Muscle layer of duodenum (tissue), 2 donors: ENCODE results near the gene CCDC171.

Experiments
- H3K27ac ChIP-seq: one replicate; pipeline ENCODE4 v1.7.0; 2013; ENCODE audit warnings: mild to moderate bottlenecking, low read length
- H3K27me3 ChIP-seq: one replicate; pipeline ENCODE4 v1.7.0; 2013; ENCODE audit warnings: low read depth, mild to moderate bottlenecking, control low read depth, low read length
- H3K36me3 ChIP-seq, 2 donors: one replicate each; pipeline ENCODE4 v1.7.0; 2013; ENCODE audit warnings: low read length in 2 of 2, control low read depth in 1 of 2, mild to moderate bottlenecking in 1 of 2; ENCODE audit not compliant: insufficient read depth in 2 of 2, control insufficient read depth in 1 of 2
- H3K4me1 ChIP-seq, 2 donors: one replicate each; pipeline ENCODE4 v1.7.0; 2013; ENCODE audit warnings: low read length in 2 of 2, mild to moderate bottlenecking in 2 of 2, control low read depth in 1 of 2, moderate library complexity in 1 of 2; ENCODE audit not compliant: insufficient read depth in 2 of 2, control insufficient read depth in 1 of 2
- H3K4me3 ChIP-seq, 2 donors: one replicate each; pipeline ENCODE4 v1.7.0; 2013; ENCODE audit warnings: low read length in 2 of 2, low read depth in 1 of 2, mild to moderate bottlenecking in 1 of 2
- H3K9me3 ChIP-seq, 2 donors: one replicate each; pipeline ENCODE4 v1.7.0; 2013; ENCODE audit warnings: low read length in 2 of 2, control low read depth in 1 of 2, mild to moderate bottlenecking in 1 of 2; ENCODE audit not compliant: control insufficient read depth in 1 of 2
- donor health status: healthy.

CCDC171 gene

DNA sequence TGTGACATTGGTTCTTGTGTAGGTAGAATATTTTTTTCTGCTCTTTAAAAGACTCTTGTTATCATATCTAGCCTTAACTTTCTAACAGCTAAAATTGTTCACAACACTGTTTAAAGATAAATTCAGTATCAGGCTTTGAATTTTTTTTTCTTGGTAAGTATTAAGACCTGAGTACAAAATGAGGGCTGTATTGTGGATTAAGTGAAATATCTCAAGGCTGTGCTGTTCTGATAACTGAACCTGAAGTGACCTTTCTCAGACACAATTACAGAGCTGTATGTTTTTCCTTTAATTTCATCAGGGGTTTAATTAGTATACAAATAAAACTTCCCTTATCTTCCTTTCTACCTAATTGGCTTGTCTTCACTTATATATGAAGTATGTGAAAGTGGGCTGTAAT lies 290.5 kb downstream of the CCDC171 start:
- H3K27ac ChIP-seq: no peak overlapping the region
- no peaks in the 10 kb centered on the region for H3K4me1 ChIP-seq
- no peaks in the 10 kb centered on the region for H3K27me3 ChIP-seq
- no peak overlapping the region for H3K4me3 ChIP-seq
- H3K9me3 ChIP-seq: no peaks in the 10 kb centered on the region
- H3K36me3 ChIP-seq: no peaks in the 10 kb centered on the region

DNA sequence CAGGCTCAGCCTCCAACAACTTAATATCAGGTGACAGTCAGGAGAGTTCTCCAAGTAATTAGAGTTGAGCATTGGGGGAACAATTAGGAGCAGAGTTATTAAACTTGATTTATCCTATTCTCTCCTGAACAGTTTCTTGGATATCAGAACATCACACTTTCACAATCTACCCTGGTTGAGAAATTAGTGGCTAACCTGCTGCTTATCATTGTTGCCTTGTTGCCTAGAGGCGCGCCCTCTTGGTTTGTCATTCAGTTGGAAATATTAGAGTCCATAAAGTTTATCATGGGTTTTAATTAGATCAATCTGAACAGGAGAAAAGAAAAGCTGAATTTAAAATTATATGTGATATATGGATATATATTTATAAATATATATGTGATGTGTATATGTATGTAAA lies 291.1 kb downstream of the CCDC171 start:
- Histone ChIP-seq H3K9me3 (no peaks in the 10 kb centered on the region), H3K27ac (no peak overlapping the region), H3K27me3 (no peaks in the 10 kb centered on the region), H3K4me3 (no peak overlapping the region), H3K36me3 (no peaks in the 10 kb centered on the region), H3K4me1 (no peaks in the 10 kb centered on the region)

DNA sequence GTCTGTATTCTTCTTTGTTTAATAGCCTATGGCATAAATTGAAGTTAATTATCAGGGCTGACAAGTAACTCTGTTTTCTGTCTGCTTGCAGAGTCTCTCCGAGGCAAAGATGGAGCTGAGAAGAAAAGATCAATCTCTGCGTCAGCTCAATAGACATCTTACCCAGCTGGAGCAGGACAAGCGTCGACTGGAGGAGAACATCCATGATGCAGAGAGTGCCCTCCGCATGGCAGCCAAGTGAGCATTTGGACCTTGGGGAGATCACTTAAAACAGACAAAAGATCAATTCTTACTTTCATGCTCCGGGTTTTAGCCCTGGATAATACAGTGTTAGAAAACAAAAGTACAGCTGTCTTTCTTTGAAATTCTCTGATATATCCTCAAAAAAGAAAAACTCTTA lies 293.8 kb downstream of the CCDC171 start:
- Histone ChIP-seq H3K4me1 (no peaks in the 10 kb centered on the region), H3K27ac (no peak overlapping the region), H3K27me3 (no peaks in the 10 kb centered on the region), H3K4me3 (no peak overlapping the region), H3K36me3 (no peaks in the 10 kb centered on the region), H3K9me3 (no peaks in the 10 kb centered on the region)

DNA sequence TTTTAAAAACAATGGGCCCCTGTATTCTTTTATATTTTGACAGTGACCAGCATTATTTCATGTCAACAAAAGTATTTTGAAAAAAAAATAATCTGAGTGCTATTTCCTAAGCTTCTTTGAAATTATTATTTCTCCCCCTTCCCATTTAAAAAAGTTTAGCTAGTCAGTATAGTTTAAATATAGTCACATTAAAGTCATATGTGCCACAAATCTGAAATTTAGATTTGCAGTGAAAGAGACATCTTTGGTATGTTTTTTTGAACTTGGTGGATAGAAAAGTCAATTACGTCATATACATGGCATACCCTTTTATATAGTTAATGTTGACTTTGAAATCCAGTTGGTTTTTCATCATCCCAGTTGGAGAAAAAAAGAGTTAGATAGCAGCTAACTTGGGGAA lies 297.0 kb downstream of the CCDC171 start:
- Histone ChIP-seq H3K27me3 (no peaks in the 10 kb centered on the region), H3K4me1 (no peaks in the 10 kb centered on the region), H3K27ac (no peak overlapping the region), H3K4me3 (no peak overlapping the region), H3K9me3 (no peaks in the 10 kb centered on the region), H3K36me3 (no peaks in the 10 kb centered on the region)

GRCh38 chr9:15851766-15852165 lies 298.9 kb downstream of the CCDC171 start:
- no peaks in the 10 kb centered on the region for H3K9me3 ChIP-seq
- no peaks in the 10 kb centered on the region for H3K36me3 ChIP-seq
- no peak overlapping the region for H3K4me3 ChIP-seq
- H3K27ac ChIP-seq: no peak overlapping the region
- no peaks in the 10 kb centered on the region for H3K4me1 ChIP-seq
- no peaks in the 10 kb centered on the region for H3K27me3 ChIP-seq

GRCh38 chr9:15856591-15856990 lies 303.7 kb downstream of the CCDC171 start:
- Histone ChIP-seq H3K4me3 (no peak overlapping the region), H3K27me3 (no peaks in the 10 kb centered on the region), H3K4me1 (no peaks in the 10 kb centered on the region), H3K36me3 (no peaks in the 10 kb centered on the region), H3K9me3 (no peaks in the 10 kb centered on the region), H3K27ac (no peak overlapping the region)

- Histone ChIP-seq H3K27ac (no peak overlapping the region), H3K36me3 (no peaks in the 10 kb centered on the region), H3K4me1 (no peaks in the 10 kb centered on the region), H3K27me3 (no peaks in the 10 kb centered on the region), H3K4me3 (no peak overlapping the region), H3K9me3 (peaks cover 5 to 6% of the 10 kb centered on the region in 2 donors)
These were observed 314.5 kb downstream of the CCDC171 start for GRCh38 chr9:15867334-15867733.

DNA sequence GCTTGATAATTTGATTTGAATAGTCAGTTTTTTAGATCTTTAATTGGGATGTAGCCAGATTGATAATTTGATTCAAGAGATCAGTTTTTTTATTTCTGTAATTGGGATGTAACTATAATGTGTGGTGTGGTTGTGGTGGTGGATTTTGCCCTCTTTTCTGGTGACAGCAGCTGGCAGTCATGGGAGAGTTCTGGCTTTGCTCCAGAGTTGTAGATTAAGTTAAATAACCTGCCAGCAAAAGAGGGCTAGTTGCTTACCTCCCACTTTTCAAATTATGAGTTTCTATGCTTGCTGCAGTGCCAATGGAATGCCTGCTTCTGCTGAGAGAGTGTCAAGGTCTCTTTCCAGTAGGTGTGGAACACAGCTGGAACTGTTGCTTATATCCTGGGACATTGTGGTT lies 315.1 kb downstream of the CCDC171 start:
- Histone ChIP-seq H3K36me3 (no peaks in the 10 kb centered on the region), H3K9me3 (peaks cover 0 to 4% of the 10 kb centered on the region in 2 donors), H3K27me3 (no peaks in the 10 kb centered on the region), H3K27ac (no peak overlapping the region), H3K4me3 (no peak overlapping the region), H3K4me1 (no peaks in the 10 kb centered on the region)

DNA sequence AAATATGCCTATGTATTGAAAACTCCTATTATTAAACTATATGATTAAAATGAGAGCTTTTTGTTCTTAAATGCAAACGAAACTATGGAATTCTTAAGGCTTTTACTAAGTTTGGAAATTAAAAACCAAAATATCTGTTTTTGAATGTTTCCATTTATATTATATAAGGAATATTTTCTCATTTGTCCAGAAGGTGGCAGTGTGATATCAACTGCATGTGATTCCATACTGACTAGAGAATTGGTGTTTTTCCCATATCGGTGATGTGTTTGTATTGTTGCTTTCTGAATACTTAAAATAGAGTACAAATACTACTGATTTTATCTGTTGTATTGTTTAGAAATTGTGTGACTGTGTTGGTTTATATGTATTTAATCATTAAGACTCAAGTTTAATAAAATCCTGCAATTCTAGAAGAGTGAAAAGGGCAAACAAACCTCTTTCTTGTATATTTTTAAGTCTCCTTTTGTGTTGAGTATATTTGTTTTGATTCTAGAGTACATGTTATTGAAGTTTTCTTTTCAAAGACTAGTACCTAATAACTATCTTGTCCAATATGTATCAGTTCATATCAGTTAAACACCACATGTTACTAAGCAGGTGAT lies 320.8 kb downstream of the CCDC171 start:
- Histone ChIP-seq H3K9me3 (no peaks in the 10 kb centered on the region), H3K4me1 (no peaks in the 10 kb centered on the region), H3K27ac (no peak overlapping the region), H3K27me3 (no peaks in the 10 kb centered on the region), H3K4me3 (no peak overlapping the region), H3K36me3 (no peaks in the 10 kb centered on the region)

GRCh38 chr9:15882328-15882727 lies 329.5 kb downstream of the CCDC171 start:
- no peak overlapping the region for H3K27ac ChIP-seq
- H3K4me3 ChIP-seq: no peak overlapping the region
- H3K36me3 ChIP-seq: no peaks in the 10 kb centered on the region
- no peaks in the 10 kb centered on the region for H3K27me3 ChIP-seq
- no peaks in the 10 kb centered on the region for H3K9me3 ChIP-seq
- no peaks in the 10 kb centered on the region for H3K4me1 ChIP-seq

DNA sequence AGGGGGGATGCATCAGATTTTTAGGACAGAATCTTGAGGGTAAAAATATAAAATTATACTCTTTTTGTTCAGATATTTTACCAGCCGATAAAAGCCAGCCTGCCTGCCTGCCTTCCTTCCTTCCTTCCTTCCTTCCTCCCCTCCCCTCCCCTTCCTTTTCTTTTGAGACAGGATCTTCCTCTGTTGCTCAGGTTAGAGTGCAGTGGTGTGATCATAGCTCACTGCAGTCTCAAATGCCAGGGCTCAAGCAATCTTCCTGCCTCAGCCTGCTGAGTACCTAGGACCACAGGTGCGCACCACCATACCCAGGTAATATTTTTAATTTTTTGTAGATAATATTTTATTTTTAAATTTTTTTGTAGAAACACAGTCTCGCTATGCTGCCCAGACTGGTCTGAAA lies 330.0 kb downstream of the CCDC171 start:
- Histone ChIP-seq H3K4me3 (no peak overlapping the region), H3K27ac (no peak overlapping the region), H3K36me3 (no peaks in the 10 kb centered on the region), H3K27me3 (no peaks in the 10 kb centered on the region), H3K9me3 (no peaks in the 10 kb centered on the region), H3K4me1 (no peaks in the 10 kb centered on the region)

- H3K36me3 ChIP-seq: no peaks in the 10 kb centered on the region
- H3K9me3 ChIP-seq: no peaks in the 10 kb centered on the region
- no peak overlapping the region for H3K4me3 ChIP-seq
- no peaks in the 10 kb centered on the region for H3K4me1 ChIP-seq
- no peaks in the 10 kb centered on the region for H3K27me3 ChIP-seq
- no peak overlapping the region for H3K27ac ChIP-seq
These were observed 332.6 kb downstream of the CCDC171 start for GRCh38 chr9:15885464-15885863.
